GM23248 (cell line): ENCODE results near the gene COA7.

ENCODE experiments used
- EZH2 ChIP-seq: fragments of 200-600 bp; sonication (generic); IDR thresholded peaks from 2 replicates; pipeline ENCODE4 v1.6.1; 2018; ENCODE audit warnings: antibody characterized with exemption, mild to moderate bottlenecking; ENCODE audit not compliant: insufficient read depth, poor library complexity, severe bottlenecking
- EZH2phosphoT487 ChIP-seq: fragments of 200-600 bp; sonication (generic); IDR thresholded peaks from 2 replicates; pipeline ENCODE4 v1.6.1; 2018; ENCODE audit warnings: antibody characterized with exemption, moderate library complexity, mild to moderate bottlenecking, low read depth; ENCODE audit not compliant: insufficient read depth

DNA sequence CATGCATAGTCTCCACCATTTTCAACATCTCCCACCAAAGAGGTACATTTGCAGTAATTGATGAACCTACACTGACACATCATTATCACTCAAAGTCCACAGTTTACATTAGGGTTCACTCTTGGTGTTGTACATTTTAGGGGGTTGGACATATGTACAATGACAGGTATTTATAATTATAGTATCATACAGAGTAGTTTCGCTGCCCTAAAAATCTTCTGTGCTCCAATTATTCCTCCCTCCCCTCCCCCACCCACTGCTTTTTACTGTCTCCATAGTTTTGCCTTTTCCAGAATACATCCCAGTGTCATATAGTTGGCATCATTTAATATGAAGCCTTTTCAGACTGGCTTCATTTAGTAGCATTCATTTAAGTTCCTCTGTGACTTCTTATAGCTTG is 13.6 kb downstream of the COA7 start:
- TF ChIP-seq EZH2 (no peak), EZH2phosphoT487 (no peak)
